Measurements from ENCODE around the gene PDAP1.
A peak's percentile ranks its signal among the peaks of the same experiment; 100 is the strongest.
"Not testable (repeated sequence)": the region's sequence is repeated elsewhere in the genome, so short reads cannot be mapped to it uniquely, and the experiment has no call there.

PDAP1 gene

DNA sequence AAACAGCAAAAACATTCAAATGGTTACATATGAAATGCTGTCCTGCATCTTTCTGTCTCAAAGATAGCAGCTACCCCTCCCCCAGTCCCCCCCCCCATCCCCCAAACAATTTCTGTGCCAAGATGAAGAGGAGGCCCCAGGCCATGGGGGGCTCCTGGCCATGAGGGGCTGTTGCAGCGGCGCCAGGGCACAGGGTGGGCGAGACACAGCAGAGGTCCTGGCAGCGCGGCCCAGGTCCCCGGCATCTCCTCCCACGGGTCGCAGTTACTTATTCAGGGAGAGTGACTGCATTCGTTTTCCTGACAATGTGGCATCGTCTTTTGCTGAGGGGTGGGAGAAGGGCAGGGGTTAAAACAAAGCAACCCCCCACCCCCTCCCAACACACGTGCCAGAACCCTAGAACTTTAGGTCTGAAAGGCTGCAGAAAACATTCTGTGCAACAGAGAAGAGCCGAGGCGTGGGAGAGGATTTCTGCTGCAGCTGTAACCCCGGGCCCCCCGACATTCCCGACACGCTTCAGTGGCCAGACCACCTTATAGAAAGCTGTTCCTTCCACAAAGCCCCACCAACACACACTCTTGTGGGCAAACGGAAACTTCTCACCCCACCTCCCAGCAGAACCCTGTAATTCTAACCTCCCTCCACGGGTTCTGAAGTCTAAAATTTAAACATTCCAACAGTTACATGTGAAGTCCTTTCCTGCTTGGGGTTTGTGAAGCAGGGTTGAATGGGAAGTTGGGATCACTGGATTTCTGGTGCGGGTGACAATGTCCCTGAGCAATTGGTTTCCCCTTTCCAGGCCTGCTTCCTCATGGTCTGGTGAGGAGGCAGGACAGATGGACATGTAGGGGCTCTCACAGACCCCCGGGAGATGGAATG, 11.7 kb downstream of the PDAP1 start:
- DNase-seq (ENCODE audit: low read depth in 2 of 2), result no peak

GRCh38 chr7:99395616-99396327, 12.6 kb downstream of the PDAP1 start:
- no peak for DNase-seq (ENCODE audit: low read depth in 2 of 2)

- DNase-seq (ENCODE audit: low read depth in 2 of 2), result no peak
Measured at GRCh38 chr7:99394188-99394502, 14.3 kb downstream of the PDAP1 start.

- DNase-seq (ENCODE audit: low read depth in 2 of 2), result no peak
Measured at GRCh38 chr7:99393355-99394187, 14.8 kb downstream of the PDAP1 start.

- peak; percentile 61 to 69 for DNase-seq (ENCODE audit: low read depth in 2 of 2)
Measured at GRCh38 chr7:99392659-99393354, 15.6 kb downstream of the PDAP1 start.

DNA sequence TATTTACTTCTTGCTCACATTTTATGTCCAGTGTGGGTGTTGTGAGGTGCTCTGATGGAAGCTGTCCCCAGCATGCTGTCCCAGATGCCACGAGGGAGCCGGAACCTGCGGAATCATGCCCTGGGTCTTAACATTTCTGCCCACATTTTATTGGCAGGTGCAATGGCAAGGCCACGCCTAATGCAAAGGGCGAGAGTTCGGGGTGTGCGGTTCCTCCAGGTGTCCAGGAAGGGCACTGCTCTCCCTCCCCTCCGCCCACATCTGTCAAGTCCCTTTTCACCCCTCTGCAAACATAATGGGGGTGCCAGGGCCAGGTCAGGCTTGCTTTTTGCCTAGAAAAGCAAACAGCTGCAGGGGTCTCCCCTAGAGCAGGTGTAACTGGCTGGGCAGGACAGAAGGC, 16.4 kb downstream of the PDAP1 start:
- no peak for DNase-seq (ENCODE audit: low read depth in 2 of 2)

- no peak for DNase-seq (ENCODE audit: low read depth in 2 of 2)
Measured at GRCh38 chr7:99390941-99391602, 17.3 kb downstream of the PDAP1 start.

DNA sequence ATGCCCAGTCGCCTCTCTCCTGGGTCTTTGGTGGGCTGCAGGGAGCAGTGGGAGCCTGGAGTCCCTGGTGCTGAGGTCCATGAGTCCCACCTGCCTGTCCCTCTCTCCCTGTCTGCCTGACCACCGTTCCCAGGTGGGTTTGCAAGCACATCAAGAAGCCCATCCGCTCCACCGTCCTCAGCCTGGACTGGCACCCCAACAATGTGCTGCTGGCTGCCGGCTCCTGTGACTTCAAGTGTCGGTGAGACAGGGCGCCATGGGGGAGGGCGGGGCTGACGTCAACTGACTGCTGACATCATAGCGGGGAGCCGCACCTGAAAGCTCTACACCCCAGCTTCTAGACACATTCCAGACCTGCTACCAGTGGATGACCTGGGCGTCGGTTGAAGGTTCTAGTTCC, 18.6 kb downstream of the PDAP1 start:
- DNase-seq (ENCODE audit: low read depth in 2 of 2), result no peak

DNA sequence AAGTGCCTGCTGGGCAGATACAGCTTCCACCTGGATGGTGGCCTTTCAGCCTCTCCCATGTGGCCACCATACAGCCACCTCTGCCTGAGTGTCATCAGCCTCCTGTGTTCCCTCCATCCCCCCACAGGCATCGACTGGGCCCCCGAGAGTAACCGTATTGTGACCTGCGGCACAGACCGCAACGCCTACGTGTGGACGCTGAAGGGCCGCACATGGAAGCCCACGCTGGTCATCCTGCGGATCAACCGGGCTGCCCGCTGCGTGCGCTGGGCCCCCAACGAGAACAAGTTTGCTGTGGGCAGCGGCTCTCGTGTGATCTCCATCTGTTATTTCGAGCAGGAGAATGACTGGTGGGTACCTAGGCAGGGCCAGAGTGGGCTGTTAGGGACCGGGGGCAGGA, 20.5 kb downstream of the PDAP1 start:
- no peak for DNase-seq (ENCODE audit: low read depth in 2 of 2)

DNA sequence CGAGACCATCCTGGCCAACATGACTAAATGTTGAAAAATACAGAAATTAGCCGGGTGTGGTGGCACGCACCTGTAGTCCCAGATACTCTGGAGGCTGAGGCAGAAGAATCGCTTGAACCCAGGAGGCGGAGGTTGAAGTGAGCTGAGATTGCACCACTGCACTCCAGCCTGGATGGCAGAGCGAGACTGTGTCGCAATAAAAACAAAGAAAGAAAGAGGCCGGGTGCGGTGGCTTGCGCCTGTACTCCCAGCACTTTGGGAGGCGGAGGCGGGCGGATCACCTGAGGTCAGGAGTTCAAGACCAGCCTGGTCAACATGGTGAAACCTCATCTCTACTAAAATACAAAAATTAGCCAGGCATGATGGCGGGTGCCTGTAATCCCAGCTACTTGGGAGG, 21.2 kb downstream of the PDAP1 start:
- not testable (repeated sequence) for DNase-seq (ENCODE audit: low read depth in 2 of 2)

DNA sequence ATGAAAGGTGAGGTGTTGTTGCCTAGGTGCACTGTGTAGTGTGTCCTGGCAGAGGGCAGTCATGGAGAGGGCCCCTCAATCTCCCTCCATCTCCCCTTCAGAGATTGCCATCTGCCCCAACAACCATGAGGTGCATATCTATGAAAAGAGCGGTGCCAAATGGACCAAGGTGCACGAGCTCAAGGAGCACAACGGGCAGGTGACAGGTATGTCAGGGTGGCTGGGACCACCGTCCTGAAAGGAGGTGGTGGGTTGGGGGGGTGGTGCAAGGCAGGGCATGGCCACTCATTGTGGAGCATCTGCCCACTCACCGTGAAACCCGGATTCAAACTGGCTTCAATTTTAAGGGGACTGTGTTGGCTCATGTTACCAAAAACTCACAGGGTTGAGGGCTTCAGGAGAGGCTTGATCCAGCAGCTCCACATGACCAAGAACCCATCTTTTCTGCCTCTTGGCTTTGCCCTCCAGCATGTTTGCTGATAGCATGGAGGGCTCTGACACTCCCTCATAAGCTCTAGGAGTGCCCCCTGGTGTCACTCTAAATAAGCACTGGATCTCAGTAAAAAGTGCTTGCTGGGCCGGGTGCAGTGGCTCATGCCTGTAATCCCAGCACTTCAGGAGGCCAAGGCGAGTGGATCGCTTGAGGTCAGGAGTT, 21.7 kb downstream of the PDAP1 start:
- no peak for DNase-seq (ENCODE audit: low read depth in 2 of 2)

GRCh38 chr7:99385564-99385963, 22.8 kb downstream of the PDAP1 start:
- DNase-seq (ENCODE audit: low read depth in 2 of 2), result no peak

DNA sequence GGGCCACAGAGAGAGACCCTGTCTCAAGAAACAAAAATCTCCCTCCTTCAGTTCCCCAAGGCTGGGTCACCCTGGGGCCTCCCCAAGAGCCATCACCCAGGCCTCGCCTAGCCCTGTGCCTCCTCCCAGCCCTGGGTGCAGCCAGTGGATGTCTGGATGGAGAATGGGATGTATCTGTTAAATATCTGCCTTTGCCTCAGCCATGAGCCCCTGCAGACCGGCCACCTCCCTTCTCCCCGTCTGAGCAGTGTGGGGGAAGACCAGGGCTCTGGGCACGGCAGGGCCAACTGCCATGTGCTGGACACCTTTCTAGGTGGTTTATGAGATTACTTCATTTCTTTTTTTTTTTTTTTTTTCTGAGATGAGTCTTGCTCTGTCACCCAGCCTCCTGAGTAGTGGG, 23.9 kb downstream of the PDAP1 start:
- no peak for DNase-seq (ENCODE audit: low read depth in 2 of 2)

GRCh38 chr7:99383791-99384370, 24.5 kb downstream of the PDAP1 start:
- no peak for DNase-seq (ENCODE audit: low read depth in 2 of 2)

- no peak for DNase-seq (ENCODE audit: low read depth in 2 of 2)
Measured at GRCh38 chr7:99383203-99383602, 25.2 kb downstream of the PDAP1 start.

- no peak for DNase-seq (ENCODE audit: low read depth in 2 of 2)
Measured at GRCh38 chr7:99381664-99382075, 26.7 kb downstream of the PDAP1 start.

GRCh38 chr7:99380823-99381663, 27.4 kb downstream of the PDAP1 start:
- peak; percentile 72 to 85 for DNase-seq (ENCODE audit: low read depth in 2 of 2)

GRCh38 chr7:99380032-99380822, 28.2 kb downstream of the PDAP1 start:
- peak in 1 of 2 donors; percentile 47 for DNase-seq (ENCODE audit: low read depth in 2 of 2)

DNA sequence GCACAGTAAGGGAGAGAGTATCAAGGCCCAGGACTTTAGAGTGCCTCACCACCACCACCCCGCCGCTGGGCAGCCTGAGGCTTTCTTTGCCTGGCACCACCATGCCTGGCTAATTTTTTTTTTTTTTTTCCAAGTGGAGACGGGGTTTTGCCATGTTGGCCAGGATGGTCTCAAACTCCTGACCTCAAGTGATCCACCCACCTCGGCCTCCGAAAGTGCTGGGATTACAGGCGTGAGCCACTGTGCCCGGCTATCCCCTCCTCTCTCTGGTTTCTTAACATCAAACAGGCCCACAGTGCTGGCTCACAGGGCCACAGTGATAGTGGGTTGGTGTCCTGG, 28.7 kb downstream of the PDAP1 start:
- not testable (repeated sequence) for DNase-seq (ENCODE audit: low read depth in 2 of 2)

Measured in stimulated activated CD4-positive, alpha-beta T cell treated with anti-CD3 and anti-CD28 coated beads, Interleukin-4, amount 100 ng/mL, for 48 hours (primary cell).